Activated naive CD8-positive, alpha-beta T cell (primary cell): ENCODE results near the gene OPCML.

ENCODE experiments used
- H3K27ac Mint-ChIP-seq: one replicate; pipeline ENCODE4 v1.8.0; 2021; ENCODE audit warnings: mixed read lengths
- H3K27me3 Mint-ChIP-seq: one replicate; pipeline ENCODE4 v1.8.0; 2021; ENCODE audit warnings: mixed read lengths
- H3K36me3 Mint-ChIP-seq: one replicate; pipeline ENCODE4 v1.8.0; 2021; ENCODE audit warnings: mixed read lengths
- H3K4me1 Mint-ChIP-seq: one replicate; pipeline ENCODE4 v1.8.0; 2021; ENCODE audit warnings: low read depth, mixed read lengths
- H3K4me3 Mint-ChIP-seq: one replicate; pipeline ENCODE4 v1.8.0; 2021; ENCODE audit warnings: mild to moderate bottlenecking, mixed read lengths
- H3K9me3 Mint-ChIP-seq: one replicate; pipeline ENCODE4 v1.8.0; 2021; ENCODE audit warnings: low read depth, mixed read lengths

OPCML gene

GRCh38 chr11:133551064-133551463, 18.8 kb upstream of the OPCML start:
- peaks cover 2% of the 10 kb centered on the region for H3K27me3 Mint-ChIP-seq
- H3K27ac Mint-ChIP-seq, result no peak overlapping the region
- H3K9me3 Mint-ChIP-seq, result no peaks in the 10 kb centered on the region
- no peaks in the 10 kb centered on the region for H3K4me1 Mint-ChIP-seq
- H3K36me3 Mint-ChIP-seq, result no peaks in the 10 kb centered on the region
- H3K4me3 Mint-ChIP-seq, result no peak overlapping the region

GRCh38 chr11:133549826-133550225, 17.5 kb upstream of the OPCML start:
- Mint-ChIP-seq H3K36me3 (no peaks in the 10 kb centered on the region), H3K27me3 (no peaks in the 10 kb centered on the region), H3K27ac (no peak overlapping the region), H3K4me1 (no peaks in the 10 kb centered on the region), H3K9me3 (no peaks in the 10 kb centered on the region), H3K4me3 (no peak overlapping the region)

- no peak overlapping the region for H3K4me3 Mint-ChIP-seq
- no peaks in the 10 kb centered on the region for H3K27me3 Mint-ChIP-seq
- no peaks in the 10 kb centered on the region for H3K36me3 Mint-ChIP-seq
- no peaks in the 10 kb centered on the region for H3K9me3 Mint-ChIP-seq
- no peaks in the 10 kb centered on the region for H3K4me1 Mint-ChIP-seq
- no peak overlapping the region for H3K27ac Mint-ChIP-seq
These were observed 16.3 kb upstream of the OPCML start for GRCh38 chr11:133548641-133549040.

GRCh38 chr11:133547808-133548494, 15.7 kb upstream of the OPCML start:
- H3K27ac Mint-ChIP-seq, result no peak overlapping the region
- no peaks in the 10 kb centered on the region for H3K4me1 Mint-ChIP-seq
- no peaks in the 10 kb centered on the region for H3K9me3 Mint-ChIP-seq
- no peaks in the 10 kb centered on the region for H3K36me3 Mint-ChIP-seq
- no peak overlapping the region for H3K4me3 Mint-ChIP-seq
- no peaks in the 10 kb centered on the region for H3K27me3 Mint-ChIP-seq

- Mint-ChIP-seq H3K36me3 (no peaks in the 10 kb centered on the region), H3K27me3 (no peaks in the 10 kb centered on the region), H3K4me1 (no peaks in the 10 kb centered on the region), H3K27ac (no peak overlapping the region), H3K4me3 (no peak overlapping the region), H3K9me3 (no peaks in the 10 kb centered on the region)
These were observed 13.0 kb upstream of the OPCML start for GRCh38 chr11:133545199-133545803.

- H3K4me1 Mint-ChIP-seq, result no peaks in the 10 kb centered on the region
These were observed 9.4 kb upstream of the OPCML start for GRCh38 chr11:133541720-133542095.

GRCh38 chr11:133541021-133541719, 8.9 kb upstream of the OPCML start:
- H3K27ac Mint-ChIP-seq, result no peak overlapping the region
- no peaks in the 10 kb centered on the region for H3K36me3 Mint-ChIP-seq
- H3K4me3 Mint-ChIP-seq, result no peak overlapping the region
- H3K9me3 Mint-ChIP-seq, result no peaks in the 10 kb centered on the region
- H3K4me1 Mint-ChIP-seq, result no peaks in the 10 kb centered on the region
- H3K27me3 Mint-ChIP-seq, result no peaks in the 10 kb centered on the region

More at GRCh38 chr11:133541720-133542095, 9.4 kb upstream of the OPCML start:
- H3K4me3 Mint-ChIP-seq, result no peak overlapping the region
- H3K9me3 Mint-ChIP-seq, result no peaks in the 10 kb centered on the region
- no peak overlapping the region for H3K27ac Mint-ChIP-seq
- H3K36me3 Mint-ChIP-seq, result no peaks in the 10 kb centered on the region
- H3K27me3 Mint-ChIP-seq, result no peaks in the 10 kb centered on the region

- Mint-ChIP-seq H3K4me1 (no peaks in the 10 kb centered on the region), H3K27me3 (peaks cover 6% of the 10 kb centered on the region), H3K9me3 (no peaks in the 10 kb centered on the region)
These were observed 3.9 kb upstream of the OPCML start for GRCh38 chr11:133536198-133536597.

GRCh38 chr11:133533205-133533604, 904 bp upstream of the OPCML start:
- H3K9me3 Mint-ChIP-seq, result no peaks in the 10 kb centered on the region
- H3K36me3 Mint-ChIP-seq, result no peaks in the 10 kb centered on the region
- H3K27ac Mint-ChIP-seq, result no peak overlapping the region
- H3K4me1 Mint-ChIP-seq, result no peaks in the 10 kb centered on the region
- no peak overlapping the region for H3K4me3 Mint-ChIP-seq
- peaks cover 21% of the 10 kb centered on the region for H3K27me3 Mint-ChIP-seq

More at GRCh38 chr11:133536198-133536597, 3.9 kb upstream of the OPCML start:
- Mint-ChIP-seq H3K27ac (no peak overlapping the region), H3K4me3 (no peak overlapping the region), H3K36me3 (no peaks in the 10 kb centered on the region)

- no peak overlapping the region for H3K4me3 Mint-ChIP-seq
- H3K4me1 Mint-ChIP-seq, result no peaks in the 10 kb centered on the region
- no peaks in the 10 kb centered on the region for H3K9me3 Mint-ChIP-seq
- H3K36me3 Mint-ChIP-seq, result no peaks in the 10 kb centered on the region
- no peak overlapping the region for H3K27ac Mint-ChIP-seq
- H3K27me3 Mint-ChIP-seq, result peaks cover 21% of the 10 kb centered on the region
These were observed 843 bp downstream of the OPCML start for GRCh38 chr11:133531458-133531857.

GRCh38 chr11:133530501-133530835, 1.8 kb downstream of the OPCML start:
- Mint-ChIP-seq H3K4me3 (no peak overlapping the region), H3K27ac (no peak overlapping the region), H3K9me3 (no peaks in the 10 kb centered on the region), H3K36me3 (no peaks in the 10 kb centered on the region), H3K27me3 (peaks cover 21% of the 10 kb centered on the region), H3K4me1 (no peaks in the 10 kb centered on the region)

- H3K4me1 Mint-ChIP-seq, result no peaks in the 10 kb centered on the region
- no peaks in the 10 kb centered on the region for H3K9me3 Mint-ChIP-seq
- H3K4me3 Mint-ChIP-seq, result no peak overlapping the region
- H3K36me3 Mint-ChIP-seq, result no peaks in the 10 kb centered on the region
- no peak overlapping the region for H3K27ac Mint-ChIP-seq
- peaks cover 21% of the 10 kb centered on the region for H3K27me3 Mint-ChIP-seq
These were observed 2.3 kb downstream of the OPCML start for GRCh38 chr11:133529807-133530500.

- Mint-ChIP-seq H3K9me3 (no peaks in the 10 kb centered on the region), H3K36me3 (no peaks in the 10 kb centered on the region), H3K27me3 (peaks cover 18% of the 10 kb centered on the region), H3K4me3 (no peak overlapping the region), H3K4me1 (no peaks in the 10 kb centered on the region), H3K27ac (no peak overlapping the region)
These were observed 5.5 kb downstream of the OPCML start for GRCh38 chr11:133526790-133527189.

- H3K9me3 Mint-ChIP-seq, result no peaks in the 10 kb centered on the region
- no peaks in the 10 kb centered on the region for H3K4me1 Mint-ChIP-seq
- H3K36me3 Mint-ChIP-seq, result no peaks in the 10 kb centered on the region
- no peak overlapping the region for H3K27ac Mint-ChIP-seq
- no peak overlapping the region for H3K4me3 Mint-ChIP-seq
- peaks cover 14% of the 10 kb centered on the region for H3K27me3 Mint-ChIP-seq
These were observed 6.3 kb downstream of the OPCML start for GRCh38 chr11:133525976-133526375.

- H3K27me3 Mint-ChIP-seq, result peaks cover 8% of the 10 kb centered on the region
- no peaks in the 10 kb centered on the region for H3K4me1 Mint-ChIP-seq
- no peaks in the 10 kb centered on the region for H3K9me3 Mint-ChIP-seq
- no peaks in the 10 kb centered on the region for H3K36me3 Mint-ChIP-seq
- H3K27ac Mint-ChIP-seq, result no peak overlapping the region
- no peak overlapping the region for H3K4me3 Mint-ChIP-seq
These were observed 7.8 kb downstream of the OPCML start for GRCh38 chr11:133524488-133524887.
